GM23338 (cell line): ENCODE data around the gene MTA2. TPM values are rescaled to one million over a fixed set of nuclear protein-coding genes. Genes with fewer than 3 reads are reported as not detected.

ENCODE experiments used
- ATAC-seq: fragments of 200-7000 bp; cut with Tn5 transposase; 3 replicates; pipeline ENCODE4 v1.9.1; 2020
- DNase-seq: peaks from one replicate; pipeline ENCODE4 v3.0.0-alpha.2; 2015; ENCODE audit warnings: low spot score
- H2AFZ ChIP-seq: fragments of 200-600 bp; sonication (generic); 2 replicates; pipeline ENCODE4 v1.8.0; 2016; ENCODE audit warnings: antibody characterized with exemption, mild to moderate bottlenecking, moderate library complexity
- H3F3A ChIP-seq: fragments of 200-600 bp; sonication (generic); replicated peaks from 2 replicates; pipeline ENCODE4 v1.8.0; 2017; ENCODE audit warnings: antibody characterized with exemption, mixed run types, low read depth
- H3K27ac ChIP-seq: fragments of 200-600 bp; sonication (generic); 2 replicates; pipeline ENCODE4 v1.6.1; 2016; ENCODE audit warnings: low read depth
- H3K27me3 ChIP-seq: fragments of 200-600 bp; sonication (generic); 2 replicates; pipeline ENCODE4 v1.8.0; 2016; ENCODE audit warnings: mild to moderate bottlenecking, mixed run types, moderate library complexity; ENCODE audit not compliant: insufficient read depth
- H3K36me3 ChIP-seq: fragments of 200-600 bp; sonication (generic); 2 replicates; pipeline ENCODE4 v1.8.0; 2016; ENCODE audit warnings: mild to moderate bottlenecking; ENCODE audit not compliant: insufficient read depth
- H3K4me1 ChIP-seq: fragments of 200-600 bp; sonication (generic); 2 replicates; pipeline ENCODE4 v1.8.0; 2016; ENCODE audit warnings: mild to moderate bottlenecking, moderate library complexity; ENCODE audit not compliant: insufficient read depth
- H3K4me2 ChIP-seq: fragments of 200-600 bp; sonication (generic); 2 replicates; pipeline ENCODE4 v1.7.1; 2017; ENCODE audit warnings: mixed run types
- H3K4me3 ChIP-seq: fragments of 200-600 bp; sonication (generic); 2 replicates; pipeline ENCODE4 v1.6.1; 2016; ENCODE audit warnings: mixed run types
- H3K79me2 ChIP-seq: fragments of 200-600 bp; sonication (generic); replicated peaks from 2 replicates; pipeline ENCODE4 v1.8.0; 2017; ENCODE audit warnings: mild to moderate bottlenecking; ENCODE audit not compliant: insufficient read depth
- H3K9me2 ChIP-seq: fragments of 200-600 bp; sonication (generic); 2 replicates; pipeline ENCODE4 v1.8.0; 2017; ENCODE audit not compliant: insufficient read depth
- H4K20me1 ChIP-seq: fragments of 200-600 bp; sonication (generic); replicated peaks from 2 replicates; pipeline ENCODE4 v1.8.0; 2017; ENCODE audit warnings: mild to moderate bottlenecking; ENCODE audit not compliant: insufficient read depth
- H3K27ac Mint-ChIP-seq: 2 replicates; pipeline ENCODE4 v1.8.0; 2020; ENCODE audit warnings: inconsistent platforms, mild to moderate bottlenecking, moderate library complexity, mixed read lengths
- H3K27me3 Mint-ChIP-seq: 3 replicates; pipeline ENCODE4 v1.8.0; 2022; ENCODE audit warnings: low read depth, mild to moderate bottlenecking, moderate library complexity, mixed read lengths, inconsistent platforms; ENCODE audit not compliant: insufficient read depth, poor library complexity
- H3K36me3 Mint-ChIP-seq: 3 replicates; pipeline ENCODE4 v1.8.0; 2021; ENCODE audit warnings: low read depth, mild to moderate bottlenecking, inconsistent platforms, moderate library complexity, mixed read lengths
- H3K4me1 Mint-ChIP-seq: 3 replicates; pipeline ENCODE4 v1.8.0; 2020; ENCODE audit warnings: mild to moderate bottlenecking, inconsistent platforms, mixed read lengths
- H3K4me3 Mint-ChIP-seq: 3 replicates; pipeline ENCODE4 v1.8.0; 2021; ENCODE audit warnings: moderate library complexity, mild to moderate bottlenecking, inconsistent platforms, mixed read lengths
- H3K9me3 Mint-ChIP-seq: 3 replicates; pipeline ENCODE4 v1.8.0; 2020; ENCODE audit warnings: moderate library complexity, mild to moderate bottlenecking, inconsistent platforms, mixed read lengths
- CREB1 ChIP-seq: fragments of 250-450 bp; sonication (Bioruptor Pico); IDR thresholded peaks from 2 replicates; pipeline ENCODE4 v1.5.0; 2020; ENCODE audit warnings: low read depth, mild to moderate bottlenecking, moderate library complexity
- EZH2 ChIP-seq: fragments of 200-600 bp; sonication (generic); IDR thresholded peaks from one replicate; pipeline ENCODE4 v1.8.0; 2017; ENCODE audit warnings: antibody characterized with exemption, mild to moderate bottlenecking, low read depth; ENCODE audit not compliant: unreplicated experiment
- EZH2phosphoT487 ChIP-seq: fragments of 200-600 bp; sonication (generic); IDR thresholded peaks from one replicate; pipeline ENCODE4 v1.8.1; 2018; ENCODE audit warnings: antibody characterized with exemption; ENCODE audit not compliant: unreplicated experiment
- JUNB ChIP-seq: IDR thresholded peaks from one replicate; pipeline ENCODE4 v1.6.1; 2016; ENCODE audit warnings: antibody characterized with exemption; ENCODE audit not compliant: unreplicated experiment
- NANOG ChIP-seq: IDR thresholded peaks from 2 replicates; pipeline ENCODE4 v1.6.1; 2016; ENCODE audit warnings: antibody characterized with exemption, borderline replicate concordance
- POLR2AphosphoS5 ChIP-seq: IDR thresholded peaks from 2 replicates; pipeline ENCODE4 v1.6.1; 2016; ENCODE audit warnings: antibody characterized with exemption, low read depth
- STAT1 ChIP-seq: IDR thresholded peaks from one replicate; pipeline ENCODE4 v1.6.1; 2016; ENCODE audit warnings: antibody characterized with exemption; ENCODE audit not compliant: unreplicated experiment
- ZNF114 ChIP-seq: fragments of 250-450 bp; sonication (Bioruptor Pico); IDR thresholded peaks from 2 replicates; pipeline ENCODE4 v1.5.0; 2020; ENCODE audit warnings: mild to moderate bottlenecking, moderate library complexity
- ZNF331 ChIP-seq: fragments of 250-450 bp; sonication (Bioruptor Pico); IDR thresholded peaks from 2 replicates; pipeline ENCODE4 v1.5.0; 2020; ENCODE audit warnings: low read depth, mild to moderate bottlenecking, moderate library complexity
- polyA plus RNA-seq: library from polyadenylated mRNA; unstranded; fragments of >200 nt; fragmentation: Nextera tagmentation; extraction: Ambion mirVana; gene quantifications from 2 replicates; pipeline ENCODE4 v1.2.1, GENCODE V29; 2016
- total RNA-seq: library from RNA; depleted of rRNA; stranded (reverse); fragments of >200 nt; shearing (Covaris generic); gene quantifications from 2 replicates; pipeline ENCODE4 v1.2.3, GENCODE V29; 2014
- TF ChIP-seq, protein P1 (sequence below): IDR thresholded peaks from one replicate; pipeline ENCODE4 v1.6.1; 2018; ENCODE audit warnings: antibody characterized with exemption; ENCODE audit not compliant: unreplicated experiment
- TF ChIP-seq, protein P2 (sequence below): fragments of 250-450 bp; sonication (Bioruptor Pico); IDR thresholded peaks from 2 replicates; pipeline ENCODE4 v1.5.0; 2020; ENCODE audit warnings: mild to moderate bottlenecking, moderate library complexity
- TF ChIP-seq, protein P3 (sequence below): IDR thresholded peaks from 2 replicates; pipeline ENCODE4 v1.6.1; 2016; ENCODE audit warnings: antibody characterized with exemption
- TF ChIP-seq, protein P4 (sequence below), 2 experiments: fragments of 200-600 bp in 1 of 2; sonication (generic) in 1 of 2; conservative IDR thresholded peaks; 2 replicates each; pipeline versions ENCODE4 v1.5.1 to v1.6.1; 2016 to 2017; ENCODE audit warnings: antibody characterized with exemption in 2 of 2, low read depth in 2 of 2, mild to moderate bottlenecking in 2 of 2, moderate library complexity in 1 of 2

MTA2 gene
- total and polyA plus RNA-seq, 2 experiments from 2014 or later: 22.9 to 102 TPM

DNA sequence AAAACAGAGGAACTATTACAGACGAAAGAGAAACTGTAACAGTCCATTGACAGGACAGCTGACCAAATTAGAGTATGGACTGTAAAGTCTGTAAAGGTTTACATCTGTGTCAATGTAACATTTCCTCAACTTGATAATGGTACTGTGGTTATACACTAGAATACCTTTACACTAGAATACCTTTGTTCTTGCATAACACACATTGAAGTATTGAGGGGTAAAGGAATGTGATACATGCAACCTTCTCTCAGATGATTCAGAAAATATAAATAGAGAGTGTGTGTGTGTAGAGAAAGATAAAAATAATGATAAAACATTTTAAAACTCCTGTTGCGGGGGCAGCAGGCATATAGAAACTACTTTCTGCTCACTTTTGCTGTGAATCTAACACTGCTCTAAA, 22.4 kb downstream of the MTA2 start:
- no peak for DNase-seq
- peaks cover 9% of the 10 kb centered on the region for H3K27me3 Mint-ChIP-seq
- Histone ChIP-seq H3K36me3 (peaks cover 3% of the 10 kb centered on the region), H3K79me2 (peaks cover 9% of the 10 kb centered on the region; the same call in 1 of the 2 replicates), H4K20me1 (no peaks in the 10 kb centered on the region; the same call in 1 of the 2 replicates), H3K4me3 (no peak overlapping the region), H3K4me2 (no peak overlapping the region), H3K27ac (no peak overlapping the region), H3K27me3 (no peaks in the 10 kb centered on the region), H3K4me1 (peaks cover 8% of the 10 kb centered on the region; the same call in 1 of the 2 replicates), H3K9me2 (no peaks in the 10 kb centered on the region), H2AFZ (no peak overlapping the region), H3F3A (peaks cover 12% of the 10 kb centered on the region; the same call in 1 of the 2 replicates)
- TF ChIP-seq EZH2 (no peak), STAT1 (no peak), ZNF331 (CRISPR knock-in tag) (no peak), POLR2AphosphoS5 (no peak), NANOG (no peak), CREB1 (no peak), JUNB (no peak), ZNF114 (no peak), EZH2phosphoT487 (no peak)
- TF ChIP-seq, protein P1, sequence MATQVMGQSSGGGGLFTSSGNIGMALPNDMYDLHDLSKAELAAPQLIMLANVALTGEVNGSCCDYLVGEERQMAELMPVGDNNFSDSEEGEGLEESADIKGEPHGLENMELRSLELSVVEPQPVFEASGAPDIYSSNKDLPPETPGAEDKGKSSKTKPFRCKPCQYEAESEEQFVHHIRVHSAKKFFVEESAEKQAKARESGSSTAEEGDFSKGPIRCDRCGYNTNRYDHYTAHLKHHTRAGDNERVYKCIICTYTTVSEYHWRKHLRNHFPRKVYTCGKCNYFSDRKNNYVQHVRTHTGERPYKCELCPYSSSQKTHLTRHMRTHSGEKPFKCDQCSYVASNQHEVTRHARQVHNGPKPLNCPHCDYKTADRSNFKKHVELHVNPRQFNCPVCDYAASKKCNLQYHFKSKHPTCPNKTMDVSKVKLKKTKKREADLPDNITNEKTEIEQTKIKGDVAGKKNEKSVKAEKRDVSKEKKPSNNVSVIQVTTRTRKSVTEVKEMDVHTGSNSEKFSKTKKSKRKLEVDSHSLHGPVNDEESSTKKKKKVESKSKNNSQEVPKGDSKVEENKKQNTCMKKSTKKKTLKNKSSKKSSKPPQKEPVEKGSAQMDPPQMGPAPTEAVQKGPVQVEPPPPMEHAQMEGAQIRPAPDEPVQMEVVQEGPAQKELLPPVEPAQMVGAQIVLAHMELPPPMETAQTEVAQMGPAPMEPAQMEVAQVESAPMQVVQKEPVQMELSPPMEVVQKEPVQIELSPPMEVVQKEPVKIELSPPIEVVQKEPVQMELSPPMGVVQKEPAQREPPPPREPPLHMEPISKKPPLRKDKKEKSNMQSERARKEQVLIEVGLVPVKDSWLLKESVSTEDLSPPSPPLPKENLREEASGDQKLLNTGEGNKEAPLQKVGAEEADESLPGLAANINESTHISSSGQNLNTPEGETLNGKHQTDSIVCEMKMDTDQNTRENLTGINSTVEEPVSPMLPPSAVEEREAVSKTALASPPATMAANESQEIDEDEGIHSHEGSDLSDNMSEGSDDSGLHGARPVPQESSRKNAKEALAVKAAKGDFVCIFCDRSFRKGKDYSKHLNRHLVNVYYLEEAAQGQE: no peak
- TF ChIP-seq, protein P2, sequence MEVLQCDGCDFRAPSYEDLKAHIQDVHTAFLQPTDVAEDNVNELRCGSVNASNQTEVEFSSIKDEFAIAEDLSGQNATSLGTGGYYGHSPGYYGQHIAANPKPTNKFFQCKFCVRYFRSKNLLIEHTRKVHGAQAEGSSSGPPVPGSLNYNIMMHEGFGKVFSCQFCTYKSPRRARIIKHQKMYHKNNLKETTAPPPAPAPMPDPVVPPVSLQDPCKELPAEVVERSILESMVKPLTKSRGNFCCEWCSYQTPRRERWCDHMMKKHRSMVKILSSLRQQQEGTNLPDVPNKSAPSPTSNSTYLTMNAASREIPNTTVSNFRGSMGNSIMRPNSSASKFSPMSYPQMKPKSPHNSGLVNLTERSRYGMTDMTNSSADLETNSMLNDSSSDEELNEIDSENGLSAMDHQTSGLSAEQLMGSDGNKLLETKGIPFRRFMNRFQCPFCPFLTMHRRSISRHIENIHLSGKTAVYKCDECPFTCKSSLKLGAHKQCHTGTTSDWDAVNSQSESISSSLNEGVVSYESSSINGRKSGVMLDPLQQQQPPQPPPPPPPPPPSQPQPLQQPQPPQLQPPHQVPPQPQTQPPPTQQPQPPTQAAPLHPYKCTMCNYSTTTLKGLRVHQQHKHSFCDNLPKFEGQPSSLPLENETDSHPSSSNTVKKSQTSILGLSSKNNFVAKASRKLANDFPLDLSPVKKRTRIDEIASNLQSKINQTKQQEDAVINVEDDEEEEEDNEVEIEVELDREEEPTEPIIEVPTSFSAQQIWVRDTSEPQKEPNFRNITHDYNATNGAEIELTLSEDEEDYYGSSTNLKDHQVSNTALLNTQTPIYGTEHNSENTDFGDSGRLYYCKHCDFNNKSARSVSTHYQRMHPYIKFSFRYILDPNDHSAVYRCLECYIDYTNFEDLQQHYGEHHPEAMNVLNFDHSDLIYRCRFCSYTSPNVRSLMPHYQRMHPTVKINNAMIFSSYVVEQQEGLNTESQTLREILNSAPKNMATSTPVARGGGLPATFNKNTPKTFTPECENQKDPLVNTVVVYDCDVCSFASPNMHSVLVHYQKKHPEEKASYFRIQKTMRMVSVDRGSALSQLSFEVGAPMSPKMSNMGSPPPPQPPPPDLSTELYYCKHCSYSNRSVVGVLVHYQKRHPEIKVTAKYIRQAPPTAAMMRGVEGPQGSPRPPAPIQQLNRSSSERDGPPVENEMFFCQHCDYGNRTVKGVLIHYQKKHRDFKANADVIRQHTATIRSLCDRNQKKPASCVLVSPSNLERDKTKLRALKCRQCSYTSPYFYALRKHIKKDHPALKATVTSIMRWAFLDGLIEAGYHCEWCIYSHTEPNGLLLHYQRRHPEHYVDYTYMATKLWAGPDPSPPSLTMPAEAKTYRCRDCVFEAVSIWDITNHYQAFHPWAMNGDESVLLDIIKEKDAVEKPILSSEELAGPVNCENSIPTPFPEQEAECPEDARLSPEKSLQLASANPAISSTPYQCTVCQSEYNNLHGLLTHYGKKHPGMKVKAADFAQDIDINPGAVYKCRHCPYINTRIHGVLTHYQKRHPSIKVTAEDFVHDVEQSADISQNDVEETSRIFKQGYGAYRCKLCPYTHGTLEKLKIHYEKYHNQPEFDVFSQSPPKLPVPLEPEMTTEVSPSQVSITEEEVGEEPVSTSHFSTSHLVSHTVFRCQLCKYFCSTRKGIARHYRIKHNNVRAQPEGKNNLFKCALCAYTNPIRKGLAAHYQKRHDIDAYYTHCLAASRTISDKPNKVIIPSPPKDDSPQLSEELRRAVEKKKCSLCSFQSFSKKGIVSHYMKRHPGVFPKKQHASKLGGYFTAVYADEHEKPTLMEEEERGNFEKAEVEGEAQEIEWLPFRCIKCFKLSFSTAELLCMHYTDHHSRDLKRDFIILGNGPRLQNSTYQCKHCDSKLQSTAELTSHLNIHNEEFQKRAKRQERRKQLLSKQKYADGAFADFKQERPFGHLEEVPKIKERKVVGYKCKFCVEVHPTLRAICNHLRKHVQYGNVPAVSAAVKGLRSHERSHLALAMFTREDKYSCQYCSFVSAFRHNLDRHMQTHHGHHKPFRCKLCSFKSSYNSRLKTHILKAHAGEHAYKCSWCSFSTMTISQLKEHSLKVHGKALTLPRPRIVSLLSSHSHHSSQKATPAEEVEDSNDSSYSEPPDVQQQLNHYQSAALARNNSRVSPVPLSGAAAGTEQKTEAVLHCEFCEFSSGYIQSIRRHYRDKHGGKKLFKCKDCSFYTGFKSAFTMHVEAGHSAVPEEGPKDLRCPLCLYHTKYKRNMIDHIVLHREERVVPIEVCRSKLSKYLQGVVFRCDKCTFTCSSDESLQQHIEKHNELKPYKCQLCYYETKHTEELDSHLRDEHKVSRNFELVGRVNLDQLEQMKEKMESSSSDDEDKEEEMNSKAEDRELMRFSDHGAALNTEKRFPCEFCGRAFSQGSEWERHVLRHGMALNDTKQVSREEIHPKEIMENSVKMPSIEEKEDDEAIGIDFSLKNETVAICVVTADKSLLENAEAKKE: no peak
- TF ChIP-seq, protein P3, sequence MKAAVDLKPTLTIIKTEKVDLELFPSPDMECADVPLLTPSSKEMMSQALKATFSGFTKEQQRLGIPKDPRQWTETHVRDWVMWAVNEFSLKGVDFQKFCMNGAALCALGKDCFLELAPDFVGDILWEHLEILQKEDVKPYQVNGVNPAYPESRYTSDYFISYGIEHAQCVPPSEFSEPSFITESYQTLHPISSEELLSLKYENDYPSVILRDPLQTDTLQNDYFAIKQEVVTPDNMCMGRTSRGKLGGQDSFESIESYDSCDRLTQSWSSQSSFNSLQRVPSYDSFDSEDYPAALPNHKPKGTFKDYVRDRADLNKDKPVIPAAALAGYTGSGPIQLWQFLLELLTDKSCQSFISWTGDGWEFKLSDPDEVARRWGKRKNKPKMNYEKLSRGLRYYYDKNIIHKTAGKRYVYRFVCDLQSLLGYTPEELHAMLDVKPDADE: no peak
- TF ChIP-seq, protein P4, sequence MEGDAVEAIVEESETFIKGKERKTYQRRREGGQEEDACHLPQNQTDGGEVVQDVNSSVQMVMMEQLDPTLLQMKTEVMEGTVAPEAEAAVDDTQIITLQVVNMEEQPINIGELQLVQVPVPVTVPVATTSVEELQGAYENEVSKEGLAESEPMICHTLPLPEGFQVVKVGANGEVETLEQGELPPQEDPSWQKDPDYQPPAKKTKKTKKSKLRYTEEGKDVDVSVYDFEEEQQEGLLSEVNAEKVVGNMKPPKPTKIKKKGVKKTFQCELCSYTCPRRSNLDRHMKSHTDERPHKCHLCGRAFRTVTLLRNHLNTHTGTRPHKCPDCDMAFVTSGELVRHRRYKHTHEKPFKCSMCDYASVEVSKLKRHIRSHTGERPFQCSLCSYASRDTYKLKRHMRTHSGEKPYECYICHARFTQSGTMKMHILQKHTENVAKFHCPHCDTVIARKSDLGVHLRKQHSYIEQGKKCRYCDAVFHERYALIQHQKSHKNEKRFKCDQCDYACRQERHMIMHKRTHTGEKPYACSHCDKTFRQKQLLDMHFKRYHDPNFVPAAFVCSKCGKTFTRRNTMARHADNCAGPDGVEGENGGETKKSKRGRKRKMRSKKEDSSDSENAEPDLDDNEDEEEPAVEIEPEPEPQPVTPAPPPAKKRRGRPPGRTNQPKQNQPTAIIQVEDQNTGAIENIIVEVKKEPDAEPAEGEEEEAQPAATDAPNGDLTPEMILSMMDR (conservative IDR thresholded peaks at IDR 0.05; ENCODE audit: low read depth in 2 of 2): no peak
- no peak overlapping the region for H3K27ac Mint-ChIP-seq
- ATAC-seq: no peak
- no peak overlapping the region for H3K4me3 Mint-ChIP-seq
- peaks cover 9% of the 10 kb centered on the region for H3K4me1 Mint-ChIP-seq
- peaks cover 51% of the 10 kb centered on the region for H3K36me3 Mint-ChIP-seq
- no peaks in the 10 kb centered on the region for H3K9me3 Mint-ChIP-seq
